NK-92 (cell line): Measurements from ENCODE around the gene DPYD.

Experiments used
- DNase-seq: peaks from one replicate; lab custom pipeline; 2025; ENCODE audit not compliant: unreplicated experiment; lab: John Stamatoyannopoulos, UW

The DPYD gene

DNA sequence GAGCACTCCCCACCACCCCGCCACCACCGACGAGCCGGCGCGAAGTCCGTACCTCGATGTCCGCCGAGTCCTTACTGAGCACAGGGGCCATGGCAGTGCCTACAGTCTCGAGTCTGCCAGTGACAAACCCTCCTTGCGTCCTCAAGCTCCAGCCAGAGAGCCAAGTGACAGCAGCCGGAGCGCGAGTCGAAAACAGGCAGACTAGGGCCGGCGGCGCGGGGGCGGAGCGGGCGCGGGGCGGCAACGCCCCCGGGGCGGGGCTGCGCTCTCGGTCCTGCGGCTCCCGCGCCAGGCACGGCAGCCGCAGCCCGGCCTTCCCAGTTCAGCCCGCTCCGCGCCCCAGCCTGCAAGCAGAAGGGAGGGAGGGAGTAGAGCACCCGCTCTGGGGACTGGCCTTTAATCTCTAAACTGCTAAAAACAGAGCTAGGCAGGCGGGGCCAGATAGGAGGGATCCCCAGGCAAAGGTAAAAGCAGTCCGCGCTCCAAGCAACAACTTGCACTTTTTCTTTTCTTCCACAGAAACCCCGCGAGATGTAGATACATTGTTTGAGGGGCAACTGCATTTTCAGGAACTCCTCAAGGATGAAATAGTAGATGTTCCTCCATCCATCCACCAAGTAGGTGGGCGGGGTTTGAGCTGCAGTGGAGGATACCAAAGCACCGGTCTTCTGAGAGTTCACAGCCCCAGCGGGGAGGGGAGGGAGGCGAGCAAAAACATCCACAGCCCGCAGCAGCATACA lies at the start of gene DPYD:
Gene DPYD, minus strand, starts transcription at position 203 of the 740 bp plus-strand sequence. Its CDS starts 112 bp downstream, at position 91.
- DNase-seq, result no peak

DNA sequence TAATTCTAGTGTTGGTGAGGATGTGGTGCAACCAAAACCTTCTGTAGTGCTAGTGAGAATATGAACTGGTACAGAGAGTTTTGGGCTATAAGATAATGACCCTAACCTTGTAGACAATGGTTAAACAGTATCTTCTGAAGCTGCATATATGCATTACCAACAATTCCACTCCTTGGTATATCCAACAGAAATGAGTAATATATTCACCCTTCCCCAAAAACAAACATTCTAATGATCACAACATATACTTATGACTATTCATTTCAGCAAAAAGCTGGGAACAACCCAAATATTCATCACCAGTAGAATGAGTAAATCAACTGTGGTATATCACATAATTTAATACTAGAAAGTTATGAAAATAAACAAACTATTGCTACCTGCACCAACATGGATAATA lies 39.6 kb upstream of the DPYD start:
- DNase-seq, result no peak

DNA sequence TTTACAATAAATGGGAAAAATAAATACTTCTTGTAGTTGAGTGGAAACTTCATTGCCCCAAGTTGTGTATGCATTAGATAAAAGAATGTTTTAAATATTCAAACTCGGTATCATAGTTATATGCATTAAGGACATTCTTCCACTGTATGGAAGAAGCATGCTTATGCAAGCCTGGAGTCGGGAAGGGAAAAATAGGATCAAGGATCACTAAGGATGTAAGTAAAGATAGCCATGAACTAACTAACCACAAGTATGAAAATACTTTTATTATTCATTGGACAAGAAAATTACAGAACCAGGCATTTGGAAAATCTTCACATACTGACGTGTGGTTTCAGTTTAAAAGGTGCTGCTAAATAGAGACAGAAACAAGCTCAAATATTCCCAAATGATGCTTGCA lies 26.9 kb upstream of the DPYD start:
- no peak for DNase-seq

DNA sequence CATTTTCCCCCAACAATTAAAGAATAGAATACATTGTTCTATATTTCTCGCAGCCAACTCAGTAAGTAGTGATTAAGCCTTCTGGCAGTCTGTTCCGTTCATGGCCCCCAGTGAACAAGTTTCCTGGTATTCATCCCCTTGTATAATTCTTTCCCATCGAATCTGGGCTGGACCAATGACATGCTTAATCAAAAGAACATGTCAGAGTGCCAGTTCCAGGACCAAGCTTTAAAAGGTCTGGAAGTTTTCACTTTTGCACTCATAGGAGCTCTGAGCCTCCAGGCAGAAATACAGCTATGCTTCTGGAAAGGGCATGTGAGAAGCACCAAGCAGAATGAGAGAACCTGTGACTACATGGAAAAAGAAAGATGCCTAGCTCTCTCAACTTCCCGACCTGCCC lies 22.5 kb upstream of the DPYD start:
- no peak for DNase-seq

DNA sequence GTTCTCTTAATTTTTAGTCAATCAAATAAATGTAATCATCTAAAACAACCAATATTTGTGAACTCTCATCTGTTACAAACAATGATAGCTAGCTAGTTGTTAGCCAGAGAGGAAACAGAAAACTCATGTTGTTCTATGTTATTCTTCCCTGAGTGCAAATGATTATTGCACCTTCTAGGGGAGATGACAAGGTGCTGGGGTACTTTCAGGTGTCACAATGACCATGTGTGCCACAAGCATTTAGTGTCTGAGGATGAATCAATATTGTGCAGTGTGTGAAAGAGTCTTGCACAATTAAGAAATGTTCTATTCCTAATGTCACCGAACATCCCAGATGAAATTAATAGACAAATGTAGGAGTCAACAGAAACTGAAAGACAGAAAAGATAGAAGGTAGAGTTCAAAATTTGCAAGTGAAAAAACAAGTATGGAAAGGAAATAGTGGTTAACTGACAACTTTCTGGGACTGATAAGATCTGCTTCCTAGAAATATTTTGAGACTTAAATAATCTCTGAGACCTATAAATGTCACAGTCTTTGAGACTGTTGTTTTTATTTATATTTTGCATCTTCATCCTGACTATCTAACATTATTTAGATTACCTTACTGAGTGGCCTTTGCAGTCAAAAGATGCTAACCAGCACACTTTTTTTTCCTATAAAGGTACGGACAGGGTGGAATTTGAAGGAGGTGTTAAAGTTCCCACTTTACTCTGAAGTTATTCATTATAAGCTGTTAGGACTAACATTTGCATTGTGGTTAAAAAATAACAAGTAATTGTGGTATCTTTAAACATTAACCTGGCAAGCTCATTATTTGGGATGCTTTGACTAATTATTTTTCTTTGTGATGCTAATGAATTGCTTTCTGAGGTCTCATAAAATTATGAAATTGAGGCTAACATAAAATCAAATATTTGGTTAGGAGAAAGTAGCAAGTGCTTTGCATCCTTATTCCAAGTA lies 21.6 kb upstream of the DPYD start:
- no peak for DNase-seq

GRCh38 chr1:97938285-97938642 lies 17.4 kb upstream of the DPYD start:
- no peak for DNase-seq

GRCh38 chr1:97936976-97937375 lies 16.1 kb upstream of the DPYD start:
- DNase-seq, result no peak

DNA sequence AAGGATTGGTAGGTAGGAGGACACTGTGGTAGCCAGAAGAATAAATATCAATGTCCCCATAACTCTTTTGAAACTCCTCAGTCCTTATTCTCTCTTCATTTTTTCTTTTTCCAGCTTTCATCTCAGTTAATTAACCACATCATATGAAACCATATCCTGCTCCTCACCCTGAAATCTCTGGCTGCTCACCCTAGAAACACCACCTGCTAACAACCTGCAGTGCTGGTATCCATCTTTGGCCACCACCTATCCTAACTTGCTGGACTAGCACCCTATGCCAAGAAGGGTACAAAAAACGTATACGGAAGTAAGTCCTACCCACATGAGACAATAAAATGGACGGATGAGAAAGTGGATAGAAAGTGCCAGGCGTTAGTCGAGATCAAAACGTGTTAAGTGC lies 13.7 kb upstream of the DPYD start:
- DNase-seq, result no peak

DNA sequence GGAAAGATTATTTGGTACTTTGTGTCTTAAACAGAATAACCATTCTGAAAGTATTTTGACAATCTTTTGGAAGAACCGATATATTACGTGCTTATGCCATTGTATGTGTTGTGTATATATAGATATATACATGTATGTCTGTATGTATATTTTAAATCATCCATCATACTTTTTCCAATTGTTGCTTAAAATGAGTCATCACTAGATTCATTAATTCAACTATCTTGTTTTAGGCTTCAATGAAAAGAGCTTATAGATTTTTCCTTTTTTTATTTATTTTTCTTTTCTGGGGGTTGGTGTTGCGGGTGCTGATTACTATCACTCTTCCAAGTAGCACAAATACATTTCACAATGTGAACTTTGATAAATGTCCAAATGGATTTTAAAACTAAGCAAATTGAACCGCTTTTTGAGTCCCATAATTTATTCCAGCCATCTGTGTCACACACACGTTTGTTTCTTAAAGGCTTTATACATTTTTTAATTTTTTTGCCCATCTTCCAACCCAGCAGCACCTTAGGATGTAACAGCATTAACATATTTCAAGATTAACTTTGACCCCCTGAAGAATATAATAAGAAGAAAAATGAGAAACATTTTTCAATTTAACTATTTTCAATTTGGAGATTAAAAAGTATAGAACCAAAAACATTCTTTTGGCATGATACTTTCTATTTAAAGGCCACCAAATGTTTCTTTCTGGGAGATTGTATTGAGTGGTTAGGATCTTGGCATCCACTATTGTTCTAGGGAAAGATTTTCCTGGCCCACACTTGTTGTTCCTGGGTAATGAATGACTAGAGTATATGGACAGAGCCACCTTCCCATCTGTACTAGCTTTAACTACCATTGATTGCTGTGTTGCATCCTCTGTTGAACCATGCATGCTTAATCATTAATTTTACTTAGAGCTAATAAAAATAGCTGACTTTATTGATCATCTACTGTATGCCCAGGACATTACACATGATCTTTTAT lies 9.3 kb upstream of the DPYD start:
- DNase-seq, result no peak

- no peak for DNase-seq
These were observed 5.3 kb upstream of the DPYD start for GRCh38 chr1:97926017-97926708.

GRCh38 chr1:97925151-97925550 lies 4.3 kb upstream of the DPYD start:
- no peak for DNase-seq

DNA sequence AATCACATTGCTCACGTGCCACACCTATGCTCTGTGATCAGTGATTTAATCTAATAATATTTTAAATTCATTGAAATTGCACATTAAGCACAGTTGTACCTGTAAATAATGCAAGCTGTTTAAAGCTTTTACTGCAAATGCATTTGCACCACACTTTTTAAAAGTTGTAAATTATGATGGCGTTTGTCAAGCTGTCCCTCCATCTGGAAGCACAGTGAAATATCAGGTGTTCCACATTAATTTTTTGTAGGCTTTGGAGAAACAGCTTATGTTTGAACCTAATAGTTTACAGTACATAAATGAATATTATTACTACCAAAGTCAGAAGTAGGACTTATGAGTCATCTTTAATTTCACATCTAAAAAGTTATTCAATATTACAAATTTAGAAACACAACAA lies 3.0 kb upstream of the DPYD start:
- no peak for DNase-seq

- no peak for DNase-seq
These were observed 480 bp downstream of the DPYD start for GRCh38 chr1:97920276-97920831.

GRCh38 chr1:97919585-97920261 lies 1.1 kb downstream of the DPYD start:
- DNase-seq, result no peak

DNA sequence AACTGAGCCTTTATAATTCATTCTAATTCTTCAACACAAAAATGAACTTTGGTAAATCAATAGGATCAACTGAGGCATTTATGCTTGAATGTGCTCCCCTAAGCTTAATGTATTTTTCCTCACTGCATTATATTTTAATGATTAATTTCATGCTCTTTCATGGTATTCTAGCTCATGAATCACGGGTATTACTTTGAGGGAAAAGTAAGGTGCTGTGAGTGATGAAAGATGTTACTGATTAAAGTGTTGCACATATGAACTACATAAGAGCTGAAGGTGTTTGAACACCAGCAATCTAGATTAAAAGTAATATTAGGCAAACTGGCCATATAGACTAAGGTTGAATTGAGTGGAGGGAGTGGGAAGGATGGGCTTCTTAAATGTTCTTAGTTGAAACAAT lies 1.9 kb downstream of the DPYD start:
- DNase-seq, result no peak

- DNase-seq, result no peak
These were observed 7.2 kb downstream of the DPYD start for GRCh38 chr1:97913506-97914139.

DNA sequence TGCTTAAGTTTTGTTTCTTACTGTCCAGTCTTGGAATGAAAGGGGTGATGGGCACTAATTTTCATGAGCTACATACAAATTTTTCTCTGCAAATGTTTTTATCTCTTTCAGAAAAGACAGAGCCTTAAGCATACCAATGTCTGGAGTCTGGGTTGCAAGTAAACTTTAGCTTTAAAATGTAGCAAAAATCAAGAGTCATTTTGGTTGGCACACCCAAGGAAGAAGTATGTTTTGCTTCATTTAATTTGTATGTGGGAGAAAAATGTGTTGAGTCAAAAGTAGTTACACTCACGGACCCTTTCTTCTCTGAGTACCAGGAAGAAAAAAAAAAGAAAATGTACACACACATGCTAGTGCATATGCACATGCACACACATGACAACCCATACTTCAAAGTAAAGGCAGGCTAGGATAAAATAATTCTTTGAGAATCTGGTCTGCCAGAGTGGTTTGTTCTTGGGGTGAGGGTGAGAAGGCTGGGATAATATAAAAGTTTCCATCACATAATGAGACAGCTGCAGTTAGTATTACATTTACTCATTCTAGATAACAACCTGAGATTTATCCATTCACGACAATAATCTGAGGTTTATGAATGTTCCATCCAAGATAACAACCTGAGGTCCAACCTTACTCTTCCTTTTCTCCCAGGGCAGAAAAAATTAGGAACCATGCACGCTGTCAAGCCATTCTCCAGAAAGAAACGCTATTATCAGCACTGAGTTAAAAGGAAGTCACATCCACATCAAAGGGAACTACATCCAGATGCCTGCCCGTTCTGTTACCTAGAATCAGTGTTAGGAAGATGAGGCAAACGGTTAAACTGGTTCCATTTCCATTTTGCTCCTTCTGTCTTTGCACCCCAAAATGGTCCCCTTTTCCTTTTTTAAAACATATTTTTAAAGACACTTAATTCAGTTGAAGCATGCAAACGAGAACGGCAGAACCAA lies 9.3 kb downstream of the DPYD start:
- DNase-seq, result no peak

DNA sequence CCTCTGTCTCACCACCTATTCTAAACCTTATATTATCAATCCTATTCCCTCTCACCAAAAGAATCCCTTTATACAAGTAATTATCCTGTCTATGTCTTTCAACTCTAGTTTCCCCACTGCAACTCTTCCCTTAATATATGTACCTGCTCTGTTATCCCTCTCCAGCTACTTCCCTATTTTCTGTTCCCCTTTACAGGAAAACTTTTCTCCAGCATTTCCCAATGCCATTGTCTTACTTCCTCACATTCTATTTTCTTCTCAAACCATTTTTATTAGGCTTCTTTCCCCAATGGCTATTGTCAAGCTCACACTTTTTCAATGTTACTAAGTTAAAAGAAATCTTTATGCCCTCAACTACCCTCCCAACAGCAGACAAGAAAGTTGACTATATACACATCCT lies 11.6 kb downstream of the DPYD start:
- DNase-seq, result no peak
